Ovary (tissue), 3 donors: ENCODE results near the gene CTSF.

ENCODE experiments used
- CTCF ChIP-seq, 3 donors: fragments of 450-650 bp in 2 of 3; fragments of 200-600 bp in 1 of 3; IDR thresholded peaks; one replicate each; pipeline versions ENCODE4 v1.5.1 to v1.8.0; 2016 to 2022; ENCODE audit warnings: antibody characterized with exemption in 3 of 3, mild to moderate bottlenecking in 1 of 3
- EP300 ChIP-seq: sonication (generic); formaldehyde crosslinking; IDR thresholded peaks from one replicate; pipeline ENCODE4 v1.6.1; 2017; ENCODE audit warnings: antibody characterized with exemption
- POLR2A ChIP-seq: fragments of 450-650 bp; IDR thresholded peaks from one replicate; pipeline ENCODE4 v1.6.1; 2017; ENCODE audit warnings: antibody characterized with exemption, mild to moderate bottlenecking, moderate library complexity
- donor health status: DM: no; HTN: no; CAD: no.

GRCh38 chr11:66524304-66525040 is 43.9 kb downstream of the CTSF start:
- no peak for TF ChIP-seq POLR2A
- no peak for TF ChIP-seq CTCF (IDR thresholded peaks at IDR 0.05)
- no peak for TF ChIP-seq EP300
